ENCODE measurements around the gene ZCCHC12. TPM values are rescaled to one million over a fixed set of nuclear protein-coding genes. Genes with fewer than 3 reads are reported as not detected.

ZCCHC12 gene
- total RNA-seq, 1 experiment from 2014 or later, result 2.6 TPM

DNA sequence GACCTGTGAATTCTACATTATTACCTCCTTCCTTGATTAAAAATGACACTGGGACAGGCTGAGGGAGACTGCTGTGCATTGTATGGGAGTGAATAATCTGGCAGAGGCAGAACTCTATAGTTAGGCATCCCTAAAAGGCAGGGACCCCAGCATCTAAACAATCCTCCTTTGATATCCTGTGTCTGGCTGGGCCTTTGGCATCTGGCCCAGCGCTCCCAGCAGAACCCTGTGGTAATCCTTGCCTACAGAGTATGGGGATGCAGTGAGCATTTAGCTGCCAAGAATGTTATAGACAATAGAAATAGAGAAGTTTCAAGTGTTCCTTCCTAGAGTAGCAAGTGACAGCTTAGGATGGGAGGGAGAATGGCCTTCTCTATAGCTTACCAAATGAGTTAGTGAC, 38.5 kb downstream of the ZCCHC12 start:
- Histone ChIP-seq H3K18ac (ENCODE audit: insufficient read length, low read depth, low read length) (no peak overlapping the region), H3K27ac (ENCODE audit: insufficient read length, low read depth, low read length) (no peak overlapping the region), H4K20me1 (ENCODE audit: control insufficient read depth, insufficient read depth, insufficient read length) (no peaks in the 10 kb centered on the region), H3K79me1 (ENCODE audit: insufficient read depth, low read depth, low read length, poor library complexity, severe bottlenecking) (no peaks in the 10 kb centered on the region), H3K23ac (ENCODE audit: insufficient read length, low read depth, low read length) (no peak overlapping the region), H2BK12ac (ENCODE audit: insufficient read length, low read depth, low read length) (no peak overlapping the region), H2BK5ac (ENCODE audit: insufficient read length, low read length) (no peak overlapping the region), H3K79me2 (ENCODE audit: insufficient read depth, low read length) (no peaks in the 10 kb centered on the region), H3K4me1 (ENCODE audit: insufficient read depth, low read length) (no peaks in the 10 kb centered on the region), H2BK120ac (ENCODE audit: low read depth, low read length, poor library complexity, severe bottlenecking) (no peak overlapping the region), H3K23me2 (ENCODE audit: insufficient read length, low read depth, low read length, poor library complexity, severe bottlenecking) (no peaks in the 10 kb centered on the region), H2BK20ac (ENCODE audit: low read depth, low read length, poor library complexity, severe bottlenecking) (no peak overlapping the region), H3T11ph (ENCODE audit: low read length) (no peak overlapping the region), H3K4ac (ENCODE audit: low read depth, low read length) (no peak overlapping the region), H2BK15ac (ENCODE audit: low read depth, low read length) (no peak overlapping the region), H3K9ac (ENCODE audit: extremely low read depth, insufficient read length, low read length) (no peak overlapping the region), H2AFZ (ENCODE audit: low read length) (no peak overlapping the region), H3K9me3 (ENCODE audit: control insufficient read depth, low read depth, low read length) (peaks cover 38% of the 10 kb centered on the region), H3K14ac (ENCODE audit: insufficient read depth, low read length) (no peak overlapping the region), H3K56ac (ENCODE audit: insufficient read length, low read depth, low read length) (no peak overlapping the region), H2AK5ac (ENCODE audit: insufficient read length, low read length) (no peak overlapping the region), H4K8ac (replicated peaks; ENCODE audit: insufficient read length, low read depth, low read length) (no peak overlapping the region), H4K91ac (ENCODE audit: insufficient read length, low read depth, low read length) (no peak overlapping the region), H4K5ac (ENCODE audit: insufficient read length, low read depth, low read length) (no peak overlapping the region), H3K27me3 (ENCODE audit: insufficient read depth, low read length) (no peaks in the 10 kb centered on the region), H3K4me2 (ENCODE audit: insufficient read depth, insufficient read length, low read length) (no peak overlapping the region)
- H3K9me3 Mint-ChIP-seq, result peaks cover 46 to 67% of the 10 kb centered on the region in 2 experiments
- TF ChIP-seq, protein P1, sequence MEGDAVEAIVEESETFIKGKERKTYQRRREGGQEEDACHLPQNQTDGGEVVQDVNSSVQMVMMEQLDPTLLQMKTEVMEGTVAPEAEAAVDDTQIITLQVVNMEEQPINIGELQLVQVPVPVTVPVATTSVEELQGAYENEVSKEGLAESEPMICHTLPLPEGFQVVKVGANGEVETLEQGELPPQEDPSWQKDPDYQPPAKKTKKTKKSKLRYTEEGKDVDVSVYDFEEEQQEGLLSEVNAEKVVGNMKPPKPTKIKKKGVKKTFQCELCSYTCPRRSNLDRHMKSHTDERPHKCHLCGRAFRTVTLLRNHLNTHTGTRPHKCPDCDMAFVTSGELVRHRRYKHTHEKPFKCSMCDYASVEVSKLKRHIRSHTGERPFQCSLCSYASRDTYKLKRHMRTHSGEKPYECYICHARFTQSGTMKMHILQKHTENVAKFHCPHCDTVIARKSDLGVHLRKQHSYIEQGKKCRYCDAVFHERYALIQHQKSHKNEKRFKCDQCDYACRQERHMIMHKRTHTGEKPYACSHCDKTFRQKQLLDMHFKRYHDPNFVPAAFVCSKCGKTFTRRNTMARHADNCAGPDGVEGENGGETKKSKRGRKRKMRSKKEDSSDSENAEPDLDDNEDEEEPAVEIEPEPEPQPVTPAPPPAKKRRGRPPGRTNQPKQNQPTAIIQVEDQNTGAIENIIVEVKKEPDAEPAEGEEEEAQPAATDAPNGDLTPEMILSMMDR (conservative IDR thresholded peaks at IDR 0.05), result no peak
- no CpG with 5 or more reads among the region's 1 CpG for WGBS (ENCODE audit: extremely low coverage, insufficient read length, low lambda C conversion rate)
- peaks cover 5% of the 10 kb centered on the region for H3K27me3 Mint-ChIP-seq (ENCODE audit: low read depth)
- H3K4me3 Mint-ChIP-seq, result no peak overlapping the region
- H3K36me3 Mint-ChIP-seq (ENCODE audit: insufficient read depth in 1 of 3, low read depth in 3 of 3), result peaks cover 0 to 7% (median 2%) of the 10 kb centered on the region in 3 experiments; a peak in 4 of 7 replicates
- H3K27ac Mint-ChIP-seq, result no peak overlapping the region
- no peak for DNase-seq
- no peaks in the 10 kb centered on the region for H3K4me1 Mint-ChIP-seq
